NCI-H128 (cell line): ENCODE data around the gene SYMPK.

Experiments used
- DNase-seq: peaks from one replicate; lab custom pipeline; 2025; ENCODE audit not compliant: unreplicated experiment; lab: John Stamatoyannopoulos, UW

The SYMPK gene

GRCh38 chr19:45768655-45768983 lies 94.3 kb downstream of the SYMPK start:
- no peak for DNase-seq

- DNase-seq, result no peak
These were observed 94.9 kb downstream of the SYMPK start for GRCh38 chr19:45767881-45768654.

GRCh38 chr19:45767410-45767880 lies 95.5 kb downstream of the SYMPK start:
- DNase-seq, result peak; percentile 35

GRCh38 chr19:45766869-45767346 lies 96.0 kb downstream of the SYMPK start:
- DNase-seq, result no peak

GRCh38 chr19:45766296-45766868 lies 96.6 kb downstream of the SYMPK start:
- DNase-seq, result no peak

GRCh38 chr19:45765702-45766295 lies 97.1 kb downstream of the SYMPK start:
- no peak for DNase-seq
